A549 (cell line): ENCODE measurements around the gene PCDH9.

Experiments used
- CHD2 ChIP-seq: fragments of 150-350 bp; IDR thresholded peaks from 2 replicates; pipeline ENCODE4 v1.6.1; 2014; ENCODE audit warnings: low read length; ENCODE audit not compliant: partially characterized antibody
- CTCF ChIP-seq: fragments of >200 bp; sonication (Bioruptor Twin); formaldehyde crosslinking; IDR thresholded peaks from 3 replicates; pipeline ENCODE4 v1.5.1; 2016
- KDM1A ChIP-seq: fragments of 200-600 bp; sonication (generic); IDR thresholded peaks from 2 replicates; pipeline ENCODE4 v1.6.1; 2016; ENCODE audit warnings: low read depth, mild to moderate bottlenecking
- MAFK ChIP-seq: fragments of 450-650 bp; IDR thresholded peaks from 2 replicates; pipeline ENCODE4 v1.6.1; 2014; ENCODE audit not compliant: partially characterized antibody
- MYC ChIP-seq: IDR thresholded peaks from 2 replicates; pipeline ENCODE4 v1.6.1; 2012; ENCODE audit warnings: mild to moderate bottlenecking, inconsistent platforms, low read length, improper control_type of control experiment, borderline replicate concordance
- NFE2L2 ChIP-seq: fragments of 150-350 bp; conservative IDR thresholded peaks from 2 replicates; pipeline ENCODE4 v1.6.1; 2014; ENCODE audit warnings: low read length
- NPAS2 ChIP-seq: fragments of 250-450 bp; sonication (Bioruptor Pico); IDR thresholded peaks from 2 replicates; pipeline ENCODE4 v1.8.0; 2022; ENCODE audit warnings: mild to moderate bottlenecking, moderate library complexity, borderline replicate concordance
- NR3C1 ChIP-seq: fragments of >200 bp; sonication (Bioruptor Twin); formaldehyde crosslinking; IDR thresholded peaks from 3 replicates; pipeline ENCODE4 v1.6.1; 2017
- POLR2A ChIP-seq: IDR thresholded peaks from 2 replicates; pipeline ENCODE4 v1.6.1; 2012; ENCODE audit warnings: mild to moderate bottlenecking, low read length
- REST ChIP-seq: fragments of 200-600 bp; sonication (generic); IDR thresholded peaks from 2 replicates; pipeline ENCODE4 v1.6.1; 2016; ENCODE audit warnings: antibody characterized with exemption, mild to moderate bottlenecking, moderate library complexity
- TF ChIP-seq, protein P1 (sequence below): IDR thresholded peaks from 2 replicates; pipeline ENCODE4 v1.6.1; 2012

- TF ChIP-seq CTCF, result no peak
- no peak for TF ChIP-seq NFE2L2
- TF ChIP-seq NR3C1, result no peak
- TF ChIP-seq, protein P1, sequence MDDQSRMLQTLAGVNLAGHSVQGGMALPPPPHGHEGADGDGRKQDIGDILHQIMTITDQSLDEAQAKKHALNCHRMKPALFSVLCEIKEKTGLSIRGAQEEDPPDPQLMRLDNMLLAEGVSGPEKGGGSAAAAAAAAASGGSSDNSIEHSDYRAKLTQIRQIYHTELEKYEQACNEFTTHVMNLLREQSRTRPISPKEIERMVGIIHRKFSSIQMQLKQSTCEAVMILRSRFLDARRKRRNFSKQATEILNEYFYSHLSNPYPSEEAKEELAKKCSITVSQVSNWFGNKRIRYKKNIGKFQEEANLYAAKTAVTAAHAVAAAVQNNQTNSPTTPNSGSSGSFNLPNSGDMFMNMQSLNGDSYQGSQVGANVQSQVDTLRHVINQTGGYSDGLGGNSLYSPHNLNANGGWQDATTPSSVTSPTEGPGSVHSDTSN, result no peak
- no peak for TF ChIP-seq POLR2A
- TF ChIP-seq NPAS2 (CRISPR knock-in tag), result no peak
- TF ChIP-seq MAFK, result no peak
- TF ChIP-seq CHD2, result no peak
- no peak for TF ChIP-seq KDM1A
- no peak for TF ChIP-seq REST
- TF ChIP-seq MYC, result no peak
Measured at GRCh38 chr13:67258482-67258881, 28.3 kb upstream of the PCDH9 start.
